ENCODE data around the gene ZNF41. TPM values are rescaled to one million over a fixed set of nuclear protein-coding genes. Genes with fewer than 3 reads are reported as not detected.
A peak's percentile ranks its signal among the peaks of the same experiment; 100 is the strongest.

ZNF41 gene
- total RNA-seq, 1 donor from 2014 or later, result 7.0 TPM

DNA sequence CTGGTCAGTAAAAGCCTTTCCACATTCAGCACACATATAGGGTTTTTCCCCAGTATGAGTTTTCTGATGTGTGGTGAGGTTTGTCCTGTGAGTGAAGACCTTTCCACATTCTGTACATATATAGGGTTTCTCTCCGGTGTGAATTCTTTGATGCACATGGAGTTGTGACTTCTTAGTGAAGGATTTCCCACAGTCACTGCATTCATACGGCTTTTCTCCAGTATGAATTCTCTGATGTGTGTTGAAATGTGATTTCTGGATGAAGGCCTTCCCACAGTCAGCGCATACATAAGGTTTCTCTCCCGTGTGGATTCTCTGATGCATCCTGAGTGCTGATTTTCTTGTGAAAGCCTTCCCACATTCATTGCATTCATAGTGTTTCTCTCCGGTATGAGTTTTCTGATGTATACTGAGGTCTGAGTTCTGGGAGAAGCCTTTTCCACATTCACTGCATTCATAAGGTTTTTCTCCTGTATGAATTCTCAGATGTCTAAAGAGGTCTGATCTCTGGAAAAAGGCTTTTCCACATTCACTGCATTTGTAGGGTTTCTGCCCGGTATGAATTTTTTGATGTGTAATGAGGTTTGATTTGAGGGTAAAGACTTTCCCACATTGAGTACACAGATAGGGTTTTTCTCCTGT, 34.7 kb downstream of the ZNF41 start:
- Histone ChIP-seq H3K4me3 (ENCODE audit: insufficient read depth, low read depth, low read length) (no peak overlapping the region), H2AFZ (ENCODE audit: low read depth, low read length) (no peak overlapping the region), H3K36me3 (ENCODE audit: insufficient read depth, low read length) (peaks cover 10% of the 10 kb centered on the region), H3K79me2 (ENCODE audit: insufficient read depth, low read length) (no peaks in the 10 kb centered on the region), H3K27me3 (ENCODE audit: insufficient read depth, low read length) (no peaks in the 10 kb centered on the region), H3K27ac (ENCODE audit: low read depth, low read length) (no peak overlapping the region), H3K9ac (ENCODE audit: low read length) (no peak overlapping the region), H3K4me2 (ENCODE audit: low read length) (no peak overlapping the region), H4K20me1 (ENCODE audit: insufficient read depth, low read length) (no peaks in the 10 kb centered on the region), H3K9me3 (ENCODE audit: insufficient read depth, low read depth, low read length) (peaks cover 36% of the 10 kb centered on the region), H3K4me1 (ENCODE audit: insufficient read depth, low read length) (no peaks in the 10 kb centered on the region)
- no peak for TF ChIP-seq EZH2 (IDR thresholded peaks at IDR 0.05; ENCODE audit: insufficient read depth, low read length)
- TF ChIP-seq, protein P1, sequence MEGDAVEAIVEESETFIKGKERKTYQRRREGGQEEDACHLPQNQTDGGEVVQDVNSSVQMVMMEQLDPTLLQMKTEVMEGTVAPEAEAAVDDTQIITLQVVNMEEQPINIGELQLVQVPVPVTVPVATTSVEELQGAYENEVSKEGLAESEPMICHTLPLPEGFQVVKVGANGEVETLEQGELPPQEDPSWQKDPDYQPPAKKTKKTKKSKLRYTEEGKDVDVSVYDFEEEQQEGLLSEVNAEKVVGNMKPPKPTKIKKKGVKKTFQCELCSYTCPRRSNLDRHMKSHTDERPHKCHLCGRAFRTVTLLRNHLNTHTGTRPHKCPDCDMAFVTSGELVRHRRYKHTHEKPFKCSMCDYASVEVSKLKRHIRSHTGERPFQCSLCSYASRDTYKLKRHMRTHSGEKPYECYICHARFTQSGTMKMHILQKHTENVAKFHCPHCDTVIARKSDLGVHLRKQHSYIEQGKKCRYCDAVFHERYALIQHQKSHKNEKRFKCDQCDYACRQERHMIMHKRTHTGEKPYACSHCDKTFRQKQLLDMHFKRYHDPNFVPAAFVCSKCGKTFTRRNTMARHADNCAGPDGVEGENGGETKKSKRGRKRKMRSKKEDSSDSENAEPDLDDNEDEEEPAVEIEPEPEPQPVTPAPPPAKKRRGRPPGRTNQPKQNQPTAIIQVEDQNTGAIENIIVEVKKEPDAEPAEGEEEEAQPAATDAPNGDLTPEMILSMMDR (IDR thresholded peaks at IDR 0.05; ENCODE audit: insufficient read depth, low read depth, low read length), result no peak
- no peaks in the 10 kb centered on the region for H3K27me3 Mint-ChIP-seq (ENCODE audit: low read depth, unreplicated experiment)
- H3K4me3 Mint-ChIP-seq (ENCODE audit: unreplicated experiment), result no peak overlapping the region
- H3K36me3 Mint-ChIP-seq (ENCODE audit: low read depth, unreplicated experiment), result peaks cover 48% of the 10 kb centered on the region
- H3K27ac Mint-ChIP-seq (ENCODE audit: unreplicated experiment), result no peak overlapping the region
- H3K4me1 Mint-ChIP-seq (ENCODE audit: low read depth, unreplicated experiment), result no peaks in the 10 kb centered on the region
- DNase-seq (ENCODE audit: low read depth) (no peak), FAIRE-seq (no peak)
- peaks cover 37% of the 10 kb centered on the region for H3K9me3 Mint-ChIP-seq (ENCODE audit: unreplicated experiment)

DNA sequence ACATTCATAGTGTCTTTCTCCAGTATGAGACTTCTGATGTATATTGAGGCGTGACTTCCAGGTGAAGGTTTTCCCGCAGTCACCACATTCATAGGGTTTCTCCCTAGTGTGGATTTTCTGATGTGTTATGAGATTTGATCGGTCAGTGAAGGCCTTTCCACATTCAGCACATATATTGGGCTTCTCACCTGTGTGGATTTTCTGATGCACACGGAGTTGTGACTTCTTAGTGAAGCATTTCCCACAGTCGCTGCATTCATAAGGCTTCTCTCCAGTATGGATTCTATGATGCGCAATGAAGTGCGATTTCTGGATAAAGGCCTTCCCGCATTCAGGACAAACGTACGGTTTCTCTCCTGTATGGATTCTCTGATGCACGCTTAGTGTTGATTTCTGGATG, 35.4 kb downstream of the ZNF41 start:
- Mint-ChIP-seq H3K27ac (ENCODE audit: unreplicated experiment) (no peak overlapping the region), H3K36me3 (ENCODE audit: low read depth, unreplicated experiment) (peaks cover 45% of the 10 kb centered on the region), H3K27me3 (ENCODE audit: low read depth, unreplicated experiment) (no peaks in the 10 kb centered on the region), H3K4me1 (ENCODE audit: low read depth, unreplicated experiment) (no peaks in the 10 kb centered on the region), H3K4me3 (ENCODE audit: unreplicated experiment) (no peak overlapping the region), H3K9me3 (ENCODE audit: unreplicated experiment) (peaks cover 36% of the 10 kb centered on the region)
- H3K9ac ChIP-seq (ENCODE audit: low read length), result no peak overlapping the region
- no peak overlapping the region for H3K4me3 ChIP-seq (ENCODE audit: insufficient read depth, low read depth, low read length)
- H3K4me2 ChIP-seq (ENCODE audit: low read length), result no peak overlapping the region
- H3K36me3 ChIP-seq (ENCODE audit: insufficient read depth, low read length), result peaks cover 10% of the 10 kb centered on the region
- DNase-seq (ENCODE audit: low read depth), result no peak
- TF ChIP-seq, protein P1 (IDR thresholded peaks at IDR 0.05; ENCODE audit: insufficient read depth, low read depth, low read length), result no peak
- no peak for TF ChIP-seq EZH2 (IDR thresholded peaks at IDR 0.05; ENCODE audit: insufficient read depth, low read length)
- peaks cover 36% of the 10 kb centered on the region for H3K9me3 ChIP-seq (ENCODE audit: insufficient read depth, low read depth, low read length)
- H3K27me3 ChIP-seq (ENCODE audit: insufficient read depth, low read length), result no peaks in the 10 kb centered on the region
- H3K27ac ChIP-seq (ENCODE audit: low read depth, low read length), result no peak overlapping the region
- H3K4me1 ChIP-seq (ENCODE audit: insufficient read depth, low read length), result no peaks in the 10 kb centered on the region
- H2AFZ ChIP-seq (ENCODE audit: low read depth, low read length), result no peak overlapping the region
- peak; percentile 99 for FAIRE-seq
- H3K79me2 ChIP-seq (ENCODE audit: insufficient read depth, low read length), result no peaks in the 10 kb centered on the region
- no peaks in the 10 kb centered on the region for H4K20me1 ChIP-seq (ENCODE audit: insufficient read depth, low read length)

- Histone ChIP-seq H3K4me1 (ENCODE audit: insufficient read depth, low read length) (no peaks in the 10 kb centered on the region), H3K9me3 (ENCODE audit: insufficient read depth, low read depth, low read length) (peaks cover 32% of the 10 kb centered on the region), H4K20me1 (ENCODE audit: insufficient read depth, low read length) (no peaks in the 10 kb centered on the region), H3K79me2 (ENCODE audit: insufficient read depth, low read length) (no peaks in the 10 kb centered on the region), H3K27me3 (ENCODE audit: insufficient read depth, low read length) (no peaks in the 10 kb centered on the region), H3K27ac (ENCODE audit: low read depth, low read length) (no peak overlapping the region), H2AFZ (ENCODE audit: low read depth, low read length) (no peak overlapping the region), H3K4me3 (ENCODE audit: insufficient read depth, low read depth, low read length) (no peak overlapping the region), H3K4me2 (ENCODE audit: low read length) (no peak overlapping the region), H3K9ac (ENCODE audit: low read length) (no peak overlapping the region), H3K36me3 (ENCODE audit: insufficient read depth, low read length) (peaks cover 10% of the 10 kb centered on the region)
- Mint-ChIP-seq H3K36me3 (ENCODE audit: low read depth, unreplicated experiment) (peaks cover 41% of the 10 kb centered on the region), H3K9me3 (ENCODE audit: unreplicated experiment) (peaks cover 30% of the 10 kb centered on the region), H3K4me3 (ENCODE audit: unreplicated experiment) (no peak overlapping the region), H3K27ac (ENCODE audit: unreplicated experiment) (no peak overlapping the region), H3K4me1 (ENCODE audit: low read depth, unreplicated experiment) (no peaks in the 10 kb centered on the region), H3K27me3 (ENCODE audit: low read depth, unreplicated experiment) (no peaks in the 10 kb centered on the region)
- TF ChIP-seq, protein P1 (IDR thresholded peaks at IDR 0.05; ENCODE audit: insufficient read depth, low read depth, low read length), result no peak
- TF ChIP-seq EZH2 (IDR thresholded peaks at IDR 0.05; ENCODE audit: insufficient read depth, low read length), result no peak
- FAIRE-seq (peak; percentile 95), DNase-seq (ENCODE audit: low read depth) (no peak)
Measured at GRCh38 chrX:47446971-47447370, 36.1 kb downstream of the ZNF41 start.

Data from astrocyte (in vitro differentiated cells and primary cell).